ENCODE results near the gene CFI. TPM values are rescaled to one million over a fixed set of nuclear protein-coding genes. Genes with fewer than 3 reads are reported as not detected.

Gene CFI
- total and polyA plus RNA-seq, 9 of the 15 experiments (the other 6 are each of a cell fraction or from before 2014, with no cell fraction given) = 0.30 to 8.4 (median 0.95) TPM

DNA sequence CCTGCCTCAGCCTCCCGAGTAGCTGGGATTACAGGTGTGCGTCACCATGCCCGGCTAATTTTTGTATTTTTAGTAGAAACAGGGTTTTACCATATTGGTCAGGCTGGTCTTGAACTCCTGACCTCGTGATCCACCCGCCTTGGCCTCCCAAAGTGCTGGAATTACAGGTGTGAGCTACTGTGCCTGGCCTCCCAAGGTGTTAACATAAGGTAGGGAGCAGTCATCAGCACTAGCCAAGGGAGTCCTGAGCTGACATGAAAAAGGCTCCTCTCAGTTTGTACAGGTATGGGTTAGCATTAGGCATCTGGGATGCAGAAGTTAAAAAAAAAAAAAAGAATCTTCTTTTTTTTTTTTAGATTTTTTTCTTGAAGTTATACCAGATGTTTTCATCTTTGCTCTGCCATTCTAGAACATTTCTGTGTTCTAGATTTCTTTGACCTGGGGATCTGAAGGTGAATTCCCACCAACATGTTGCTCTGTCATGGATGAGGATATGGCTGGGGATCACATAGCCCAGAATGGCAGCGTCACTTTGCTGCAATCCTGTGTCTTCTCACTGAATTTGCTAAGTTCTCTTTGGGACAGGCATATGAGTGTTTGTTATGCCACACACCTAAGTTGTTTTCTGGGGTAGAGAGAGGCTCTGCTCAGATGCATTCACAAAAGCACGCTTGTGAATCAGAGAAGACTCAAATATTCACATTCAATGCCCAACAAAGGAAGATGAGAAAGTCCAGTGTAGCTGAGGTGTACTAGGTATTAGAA is 47.5 kb downstream of the CFI start:
- no peaks in the 10 kb centered on the region for H4K20me1 ChIP-seq (replicated peaks; ENCODE audit: control insufficient read depth, insufficient read depth, low read length)
- H3K9me3 ChIP-seq (replicated peaks; ENCODE audit: control insufficient read depth, insufficient read depth, low read depth, low read length) = no peaks in the 10 kb centered on the region
- peaks cover 0 to 10% of the 10 kb centered on the region in 2 experiments; a peak in 2 of 5 replicates for H3K4me1 ChIP-seq (replicated peaks in 1 of 2; ENCODE audit: control insufficient read depth in 2 of 2, insufficient read depth in 2 of 2, low read length in 2 of 2)
- no peak overlapping the region for H3K4me2 ChIP-seq (ENCODE audit: insufficient read depth, low read length)
- 77% methylated on average over 7 of the region's 7 CpGs for WGBS (ENCODE audit: insufficient coverage, low coverage, missing lambda C conversion rate)
- intact Hi-C loops (cut with micrococcal nuclease) = no loop called here
- no peak for DNase-seq (ENCODE audit: extremely low read depth in 1 of 4, low spot score in 3 of 4)
- no TSS peak for BruUV-seq (replicated peaks)
- CTCF ChIA-PET (ENCODE audit: low intra/inter-chr PET ratio) = no interaction called here
- TF ChIP-seq, protein P1, sequence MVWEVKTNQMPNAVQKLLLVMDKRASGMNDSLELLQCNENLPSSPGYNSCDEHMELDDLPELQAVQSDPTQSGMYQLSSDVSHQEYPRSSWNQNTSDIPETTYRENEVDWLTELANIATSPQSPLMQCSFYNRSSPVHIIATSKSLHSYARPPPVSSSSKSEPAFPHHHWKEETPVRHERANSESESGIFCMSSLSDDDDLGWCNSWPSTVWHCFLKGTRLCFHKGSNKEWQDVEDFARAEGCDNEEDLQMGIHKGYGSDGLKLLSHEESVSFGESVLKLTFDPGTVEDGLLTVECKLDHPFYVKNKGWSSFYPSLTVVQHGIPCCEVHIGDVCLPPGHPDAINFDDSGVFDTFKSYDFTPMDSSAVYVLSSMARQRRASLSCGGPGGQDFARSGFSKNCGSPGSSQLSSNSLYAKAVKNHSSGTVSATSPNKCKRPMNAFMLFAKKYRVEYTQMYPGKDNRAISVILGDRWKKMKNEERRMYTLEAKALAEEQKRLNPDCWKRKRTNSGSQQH (CRISPR knock-in tag; IDR thresholded peaks at IDR 0.05) = no peak
- TF ChIP-seq KLF13 (tag; IDR thresholded peaks at IDR 0.05; ENCODE audit: borderline replicate concordance, low read depth) = no peak
- TF ChIP-seq, protein P2, sequence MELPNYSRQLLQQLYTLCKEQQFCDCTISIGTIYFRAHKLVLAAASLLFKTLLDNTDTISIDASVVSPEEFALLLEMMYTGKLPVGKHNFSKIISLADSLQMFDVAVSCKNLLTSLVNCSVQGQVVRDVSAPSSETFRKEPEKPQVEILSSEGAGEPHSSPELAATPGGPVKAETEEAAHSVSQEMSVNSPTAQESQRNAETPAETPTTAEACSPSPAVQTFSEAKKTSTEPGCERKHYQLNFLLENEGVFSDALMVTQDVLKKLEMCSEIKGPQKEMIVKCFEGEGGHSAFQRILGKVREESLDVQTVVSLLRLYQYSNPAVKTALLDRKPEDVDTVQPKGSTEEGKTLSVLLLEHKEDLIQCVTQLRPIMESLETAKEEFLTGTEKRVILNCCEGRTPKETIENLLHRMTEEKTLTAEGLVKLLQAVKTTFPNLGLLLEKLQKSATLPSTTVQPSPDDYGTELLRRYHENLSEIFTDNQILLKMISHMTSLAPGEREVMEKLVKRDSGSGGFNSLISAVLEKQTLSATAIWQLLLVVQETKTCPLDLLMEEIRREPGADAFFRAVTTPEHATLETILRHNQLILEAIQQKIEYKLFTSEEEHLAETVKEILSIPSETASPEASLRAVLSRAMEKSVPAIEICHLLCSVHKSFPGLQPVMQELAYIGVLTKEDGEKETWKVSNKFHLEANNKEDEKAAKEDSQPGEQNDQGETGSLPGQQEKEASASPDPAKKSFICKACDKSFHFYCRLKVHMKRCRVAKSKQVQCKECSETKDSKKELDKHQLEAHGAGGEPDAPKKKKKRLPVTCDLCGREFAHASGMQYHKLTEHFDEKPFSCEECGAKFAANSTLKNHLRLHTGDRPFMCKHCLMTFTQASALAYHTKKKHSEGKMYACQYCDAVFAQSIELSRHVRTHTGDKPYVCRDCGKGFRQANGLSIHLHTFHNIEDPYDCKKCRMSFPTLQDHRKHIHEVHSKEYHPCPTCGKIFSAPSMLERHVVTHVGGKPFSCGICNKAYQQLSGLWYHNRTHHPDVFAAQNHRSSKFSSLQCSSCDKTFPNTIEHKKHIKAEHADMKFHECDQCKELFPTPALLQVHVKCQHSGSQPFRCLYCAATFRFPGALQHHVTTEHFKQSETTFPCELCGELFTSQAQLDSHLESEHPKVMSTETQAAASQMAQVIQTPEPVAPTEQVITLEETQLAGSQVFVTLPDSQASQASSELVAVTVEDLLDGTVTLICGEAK (IDR thresholded peaks at IDR 0.05) = no peak
- TF ChIP-seq, protein P2 (CRISPR knock-in tag; IDR thresholded peaks at IDR 0.05) = no peak
- FAIRE-seq = no peak
- no peak overlapping the region for H2AFZ ChIP-seq (ENCODE audit: low read depth, low read length)
- H3K79me2 ChIP-seq (ENCODE audit: control insufficient read depth, insufficient read depth, low read length) = no peaks in the 10 kb centered on the region
- no peak overlapping the region for H3K4me3 ChIP-seq
- POLR2A ChIA-PET = interaction anchor here (1.2 kb wide), 1 partner anchor 11 kb away, joined by 3 read pairs; no protein-coding TSS in a partner anchor
- H3K9me1 ChIP-seq (ENCODE audit: control insufficient read depth, insufficient read depth, low read length) = no peaks in the 10 kb centered on the region
- H3K27me3 ChIP-seq (ENCODE audit: control insufficient read depth in 2 of 2, insufficient read depth in 2 of 2, low read length in 2 of 2) = no peaks in the 10 kb centered on the region
- no peak overlapping the region for H3K9ac ChIP-seq (ENCODE audit: insufficient read depth in 1 of 2, low read depth in 2 of 2, low read length in 2 of 2)
- no peak for ATAC-seq
- H3K27ac ChIP-seq (ENCODE audit: extremely low read depth, low read depth, low read length) = no peak overlapping the region
- in situ Hi-C loops (cut with MboI) = no loop called here
- H3K36me3 ChIP-seq (ENCODE audit: control insufficient read depth, insufficient read depth, low read length) = no peaks in the 10 kb centered on the region

Measured in K562 (cell line).